GM19372 (cell line): Measurements from ENCODE around the gene TMEM181.
"Not testable (repeated sequence)": the region's sequence is repeated elsewhere in the genome, so short reads cannot be mapped to it uniquely, and the experiment has no call there.

Source experiments
- ATAC-seq: cut with Tn5 transposase; IDR thresholded peaks from one replicate; pipeline ENCODE4 v1.9.1; 2021; ENCODE audit warnings: mild to moderate bottlenecking, low read depth, moderate library complexity; ENCODE audit not compliant: unreplicated experiment

TMEM181 gene

DNA sequence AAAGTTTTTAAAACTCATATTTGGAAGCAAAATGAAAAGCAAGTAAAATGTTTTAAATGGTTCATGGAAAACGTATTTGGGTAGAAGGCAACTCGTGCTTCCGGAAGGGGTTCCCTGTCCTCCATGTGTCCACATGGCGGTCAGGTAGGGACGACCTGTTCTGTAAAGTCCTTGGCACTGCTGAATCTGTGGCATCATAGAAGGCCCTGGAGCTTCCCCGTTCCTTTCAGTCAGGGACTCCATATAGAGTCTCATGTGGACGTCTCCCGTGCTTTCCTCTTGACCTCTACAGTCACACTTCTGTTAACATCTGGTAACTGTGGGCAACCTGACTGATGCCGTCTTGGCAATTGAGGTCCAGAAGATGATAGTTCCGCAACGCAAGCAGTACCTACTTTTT, 73.2 kb downstream of the TMEM181 start:
- ATAC-seq, result no peak

DNA sequence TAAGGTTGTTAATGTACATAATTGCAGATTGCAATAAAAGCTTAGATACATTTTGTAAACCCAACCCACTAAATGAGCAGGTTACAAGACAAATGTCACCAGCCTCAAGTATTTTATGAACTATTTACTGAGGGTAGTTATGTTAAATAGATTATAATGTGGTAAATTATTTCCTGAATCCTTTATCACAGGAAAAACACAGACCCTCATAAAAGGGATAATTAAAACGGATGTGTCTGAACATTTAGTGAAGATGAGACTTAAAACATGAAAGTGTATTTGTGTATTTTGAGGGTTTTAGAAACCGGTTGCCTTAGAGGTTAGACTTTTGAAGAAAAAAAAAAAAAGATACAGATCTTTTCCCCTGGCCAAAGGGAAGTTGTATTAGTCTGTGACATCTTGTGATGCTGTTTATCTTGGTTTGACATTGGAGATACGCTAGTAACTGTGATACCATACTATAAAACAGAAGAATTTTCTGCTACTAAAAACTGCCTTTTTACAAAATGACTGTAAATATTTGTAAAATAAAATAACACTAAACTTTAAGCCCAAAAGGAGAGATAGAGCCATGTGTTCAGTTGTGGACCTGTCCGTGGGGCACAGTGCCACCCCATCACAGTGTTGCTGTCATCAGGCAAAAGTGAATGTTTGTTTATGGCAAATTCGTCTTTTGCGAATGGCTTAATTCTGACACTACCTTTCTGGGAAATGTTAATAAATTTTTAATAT, 75.0 kb downstream of the TMEM181 start:
- no peak for ATAC-seq

DNA sequence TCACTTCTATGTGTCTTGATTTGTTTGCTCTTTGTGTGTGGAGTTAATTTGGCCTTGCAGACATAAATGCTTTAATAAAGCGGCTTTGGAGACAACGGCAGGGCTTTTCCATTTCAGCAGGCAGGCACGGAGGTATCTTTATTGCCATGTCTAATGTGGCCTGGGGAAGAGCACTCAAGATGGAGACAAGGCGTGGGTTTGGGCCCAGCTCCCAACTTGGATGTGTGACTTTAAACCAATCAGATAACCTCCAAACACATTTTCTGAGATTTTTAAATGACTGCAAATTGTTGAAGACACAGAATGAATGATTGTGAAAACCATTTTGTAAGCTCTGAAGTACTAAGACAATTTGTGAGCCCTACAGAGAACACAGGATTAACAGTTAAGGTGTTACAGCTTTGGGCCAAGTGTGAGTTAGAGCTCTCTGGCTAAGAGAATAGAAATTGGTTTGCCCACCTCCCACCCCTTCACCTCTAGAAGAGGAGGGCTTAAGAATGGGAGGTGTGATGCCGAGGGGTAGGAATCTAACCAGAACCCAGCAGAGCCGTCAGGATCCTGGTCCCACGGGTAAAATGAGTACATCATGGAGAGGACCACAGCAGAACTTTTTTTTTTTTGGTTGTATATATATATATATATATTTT, 75.7 kb downstream of the TMEM181 start:
- ATAC-seq, result no peak

DNA sequence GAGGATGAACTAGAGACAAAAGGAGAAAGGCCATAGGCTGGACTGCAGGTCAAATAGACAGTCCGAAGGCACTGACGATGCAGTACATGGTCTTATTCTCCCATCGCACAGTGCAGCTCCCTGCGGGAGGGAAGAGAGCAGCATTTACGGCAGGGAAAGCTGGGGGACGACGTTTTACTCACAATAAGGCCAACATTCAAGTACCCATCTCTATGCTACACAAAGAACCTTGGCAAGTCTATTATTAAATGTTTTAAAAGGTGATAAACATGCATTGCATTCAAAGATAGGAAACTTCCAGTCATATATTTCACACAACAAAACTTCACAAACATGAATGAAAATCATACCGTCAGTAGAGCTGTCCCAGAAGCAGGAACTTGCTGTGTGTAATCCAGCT, 76.9 kb downstream of the TMEM181 start:
- ATAC-seq, result no peak

DNA sequence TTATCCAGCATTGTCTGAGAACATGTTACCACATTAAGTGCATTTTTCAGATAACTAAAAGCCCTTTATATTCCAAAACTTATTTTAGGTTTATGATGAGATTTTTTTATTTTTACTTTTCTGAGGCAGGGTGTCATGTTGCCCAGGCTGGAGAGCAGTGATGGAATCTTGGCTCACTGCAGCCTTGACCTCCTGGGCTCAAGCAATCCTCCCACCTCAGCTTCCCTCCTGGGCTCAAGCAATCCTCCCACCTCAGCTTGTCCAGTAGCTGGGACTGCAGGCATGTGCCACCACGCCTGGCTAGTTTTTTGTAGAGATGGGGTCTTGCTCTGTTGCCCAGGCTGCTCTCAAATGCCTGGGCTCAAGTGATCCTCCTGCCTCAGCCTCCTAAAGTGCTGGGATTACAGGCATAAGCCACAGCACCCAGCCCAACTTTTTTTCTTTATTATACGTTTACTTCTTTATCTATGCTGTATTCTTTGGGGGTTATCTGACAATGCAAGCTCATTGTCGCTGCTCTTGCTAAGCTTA, 78.5 kb downstream of the TMEM181 start:
- ATAC-seq, result no peak

DNA sequence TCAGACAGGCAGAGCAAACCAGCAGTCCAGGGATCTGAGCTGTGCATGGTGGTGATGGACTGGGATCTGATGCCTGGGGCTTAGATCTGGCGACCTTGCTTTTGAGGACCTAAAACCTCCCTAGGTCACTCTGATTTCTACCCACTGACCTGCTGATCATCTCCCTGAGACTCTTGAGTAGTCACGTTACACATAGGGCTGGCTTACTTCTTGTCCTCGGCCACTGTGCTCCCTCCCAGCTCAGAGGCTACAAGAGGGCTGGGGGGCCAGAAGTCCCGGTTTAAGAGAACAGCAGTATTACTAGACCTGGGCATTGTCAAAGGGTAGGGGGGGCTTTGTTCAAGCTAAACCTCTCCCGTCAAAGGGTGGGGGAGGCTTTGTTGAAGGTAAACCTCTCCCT, 79.2 kb downstream of the TMEM181 start:
- ATAC-seq, result no peak

DNA sequence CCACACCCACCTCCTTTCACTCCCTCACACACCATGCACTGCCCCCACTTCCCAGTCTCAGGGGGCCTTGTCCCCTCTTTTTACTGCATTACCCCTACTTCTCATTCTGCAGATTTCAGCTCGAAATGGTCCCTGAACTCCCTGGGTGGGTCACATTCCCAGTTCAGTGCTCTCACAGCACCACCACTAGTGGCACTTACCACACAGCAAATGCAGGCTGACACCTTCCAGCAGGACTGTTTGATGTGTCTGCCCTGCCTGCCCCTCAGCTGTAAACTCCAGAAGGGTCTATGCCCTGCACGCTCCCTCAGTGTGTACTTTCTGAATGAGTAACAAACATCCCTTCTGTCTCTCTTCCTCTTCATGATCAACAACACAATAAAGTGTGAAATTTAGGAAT, 80.6 kb downstream of the TMEM181 start:
- no peak for ATAC-seq

DNA sequence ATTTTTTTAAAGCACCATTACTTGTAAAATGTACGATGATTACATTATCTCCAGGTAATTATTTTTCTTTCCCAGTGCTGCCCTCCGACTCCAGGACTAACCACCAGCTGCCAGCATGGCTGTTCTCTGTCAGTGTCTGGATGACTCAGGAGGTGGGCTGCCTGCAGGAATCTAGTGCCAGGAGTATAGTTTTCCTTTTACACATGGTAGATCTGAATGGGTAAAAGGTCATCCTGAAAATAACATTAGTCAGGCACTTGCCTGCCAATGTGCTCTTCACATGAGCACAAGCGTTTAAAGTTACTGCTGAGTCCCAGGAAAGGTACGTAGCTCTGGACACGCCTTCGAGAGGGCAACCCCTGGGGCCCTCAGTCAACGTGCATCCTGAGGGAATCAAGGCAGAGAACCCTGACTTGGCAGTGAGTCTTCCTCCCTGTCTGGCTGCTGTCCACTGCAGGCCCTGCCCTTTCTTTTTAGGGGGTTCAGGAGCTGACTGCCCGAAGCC, 82.3 kb downstream of the TMEM181 start:
- ATAC-seq, result no peak

DNA sequence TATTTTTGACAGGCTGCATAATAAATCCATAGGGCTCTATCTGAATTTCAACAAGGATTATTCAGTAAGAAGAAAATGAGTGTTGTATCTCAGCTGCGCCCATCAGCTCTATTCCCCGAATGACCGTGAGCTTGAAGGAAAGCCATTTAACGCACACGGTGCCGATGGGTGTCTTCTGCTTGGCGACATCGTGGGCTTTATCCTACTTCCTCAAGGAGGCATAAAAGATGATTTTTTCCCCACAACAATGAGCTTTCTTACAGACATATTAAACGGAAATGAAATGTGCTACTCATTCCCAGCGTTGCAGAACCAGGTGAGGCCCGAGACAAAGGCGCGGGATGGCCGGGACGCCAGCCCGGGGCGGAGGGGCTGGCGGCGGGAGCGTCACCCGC, 83.9 kb downstream of the TMEM181 start:
- no peak for ATAC-seq

DNA sequence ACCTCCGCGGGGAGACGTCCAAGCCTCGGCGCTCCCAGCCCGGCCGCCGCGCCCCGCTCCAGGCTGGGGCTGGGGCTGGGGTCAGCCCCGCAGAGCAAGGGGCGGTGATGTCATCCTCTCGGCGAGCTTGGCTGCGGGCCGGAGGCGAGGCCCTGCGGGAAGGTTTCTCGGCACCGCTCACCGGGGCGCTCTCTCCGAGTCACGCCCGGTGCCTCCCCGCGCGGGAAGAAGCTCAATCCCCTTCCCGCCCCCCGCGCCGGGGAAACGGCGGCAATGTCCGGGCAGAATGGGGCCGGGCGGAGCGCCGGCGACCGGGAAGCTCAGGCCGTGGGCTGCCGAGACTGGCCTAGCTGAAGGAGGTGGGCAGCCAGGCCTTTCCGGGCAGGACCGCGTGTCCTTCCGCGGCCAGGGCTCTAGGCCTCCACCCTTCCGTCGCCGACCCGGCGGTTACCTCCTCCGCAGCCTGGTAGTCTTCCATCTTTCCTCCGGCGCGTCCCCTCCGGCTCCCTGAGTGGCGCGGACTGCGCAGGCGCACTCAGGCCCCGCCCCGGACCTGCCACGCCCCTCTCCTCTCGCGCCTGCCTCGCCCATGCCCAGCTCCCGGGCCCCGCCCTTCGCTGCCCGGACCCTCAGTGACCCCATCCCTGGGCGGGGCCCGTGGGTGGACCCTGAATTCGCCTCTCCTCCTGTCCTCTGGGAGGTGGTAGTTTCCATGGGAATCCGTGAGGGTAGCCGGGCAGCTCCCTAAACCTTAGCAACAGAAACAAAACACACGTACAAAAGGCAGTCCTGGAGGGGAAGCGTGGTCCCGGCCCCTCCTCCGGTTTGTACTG, 84.6 kb downstream of the TMEM181 start, which contains the start of gene DYNLT1:
TSS of gene DYNLT1 (minus strand) at position 513 of the 833 bp plus-strand sequence. CDS start at position 478, 35 bp downstream.
- ATAC-seq, result peak; percentile 70

DNA sequence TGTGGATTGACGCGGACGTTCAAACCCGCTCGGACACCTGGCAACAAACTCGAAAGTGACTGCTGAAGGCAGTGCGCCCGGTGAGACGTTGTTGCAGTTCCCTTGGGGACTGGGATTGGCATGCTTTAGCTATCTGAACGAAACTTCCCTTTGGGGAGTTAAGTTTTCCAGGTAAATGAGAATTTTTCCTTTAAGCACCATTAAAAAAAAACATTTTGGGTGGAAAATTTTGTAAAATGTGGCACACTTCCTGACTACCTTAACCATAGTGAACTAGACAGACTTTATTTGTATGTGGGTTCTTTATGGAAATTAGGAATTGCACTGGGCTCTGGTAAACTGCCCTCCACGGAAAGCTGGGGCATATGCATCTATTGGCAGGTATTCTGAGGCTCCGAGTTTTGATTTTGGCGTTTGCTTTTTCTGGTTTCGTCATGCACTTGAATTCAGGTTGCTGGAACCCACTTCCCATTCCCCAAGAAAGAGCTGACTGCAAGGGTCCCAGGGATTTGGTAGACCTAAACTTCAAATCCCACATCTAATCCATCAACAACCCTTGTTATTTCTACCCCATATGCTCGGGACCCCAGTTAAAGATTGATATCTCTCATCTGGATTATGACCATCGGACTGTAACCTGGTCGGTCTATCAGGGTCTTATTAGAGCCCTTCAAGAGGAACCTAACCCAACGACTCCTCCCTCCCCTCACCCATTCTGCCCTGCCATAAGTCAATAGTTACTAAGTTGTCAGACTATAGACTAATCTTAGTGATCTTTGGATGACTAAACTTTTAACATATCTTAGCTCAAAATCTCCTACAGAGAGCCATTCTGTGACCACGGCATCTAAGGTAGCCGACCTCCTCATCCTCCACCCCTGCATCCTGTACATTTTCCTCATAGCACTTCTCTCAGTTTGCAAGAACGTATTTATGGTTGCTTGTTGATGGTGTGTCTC, 85.5 kb downstream of the TMEM181 start:
- no peak for ATAC-seq

DNA sequence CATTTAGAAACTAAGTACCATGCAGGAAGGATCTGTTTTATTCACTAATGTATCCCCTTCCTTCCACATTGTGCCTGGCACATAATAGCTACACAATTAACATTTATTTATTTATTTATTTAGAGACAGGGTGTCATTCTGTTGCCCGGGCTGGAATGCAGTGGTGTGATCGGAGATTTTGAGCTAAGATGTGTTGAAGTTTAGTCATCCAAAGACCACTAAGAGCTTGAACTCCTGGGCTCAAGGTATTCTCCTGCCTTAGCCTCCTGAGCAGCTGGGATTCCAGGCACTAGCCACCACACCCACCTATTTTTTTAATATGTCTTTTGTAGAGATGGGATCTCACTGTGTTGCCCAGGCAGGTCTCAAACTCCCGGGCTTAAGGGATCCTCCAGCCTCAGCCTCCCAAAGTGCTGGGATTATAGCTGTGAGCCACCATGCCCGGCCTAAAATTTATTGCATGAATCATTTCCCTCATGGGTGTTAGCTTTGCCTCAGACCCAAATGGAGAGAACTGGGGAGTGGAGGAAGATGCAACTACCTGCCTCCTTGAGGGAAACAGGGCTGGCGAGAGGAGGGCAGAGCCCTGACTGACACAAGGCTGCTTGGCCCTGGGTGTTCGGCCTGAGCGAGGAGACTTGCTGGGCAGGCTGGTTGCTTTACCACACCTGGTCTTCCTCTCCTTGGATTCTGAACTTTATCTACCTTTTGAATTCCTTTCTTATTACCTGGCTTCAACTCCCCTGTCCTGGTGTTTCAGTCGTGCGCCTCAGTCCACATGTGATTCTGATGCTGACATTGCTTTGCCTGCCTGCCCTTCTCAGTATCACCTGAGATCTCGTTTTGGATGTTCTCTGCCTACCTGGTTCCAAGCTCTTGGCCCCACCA, 86.4 kb downstream of the TMEM181 start:
- no peak for ATAC-seq

DNA sequence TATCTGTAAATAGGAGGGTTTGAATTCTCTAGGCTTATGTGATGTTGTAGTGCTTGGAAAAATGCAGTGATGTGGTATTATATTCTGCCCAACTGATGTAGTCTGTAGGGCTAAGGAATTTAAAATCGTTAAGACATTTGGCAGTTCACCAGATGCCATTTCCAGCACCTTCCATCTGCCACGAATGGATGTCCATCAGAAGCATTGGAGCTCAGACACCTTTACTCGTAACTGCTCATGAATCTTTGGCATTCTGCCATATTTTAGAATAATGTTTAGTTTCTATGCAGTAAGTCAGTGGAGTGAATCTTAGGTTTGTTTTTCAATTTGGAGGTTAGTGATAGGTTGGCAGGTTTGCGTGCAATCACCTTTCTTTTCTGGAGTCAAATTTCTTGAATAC, 87.6 kb downstream of the TMEM181 start:
- ATAC-seq, result no peak

DNA sequence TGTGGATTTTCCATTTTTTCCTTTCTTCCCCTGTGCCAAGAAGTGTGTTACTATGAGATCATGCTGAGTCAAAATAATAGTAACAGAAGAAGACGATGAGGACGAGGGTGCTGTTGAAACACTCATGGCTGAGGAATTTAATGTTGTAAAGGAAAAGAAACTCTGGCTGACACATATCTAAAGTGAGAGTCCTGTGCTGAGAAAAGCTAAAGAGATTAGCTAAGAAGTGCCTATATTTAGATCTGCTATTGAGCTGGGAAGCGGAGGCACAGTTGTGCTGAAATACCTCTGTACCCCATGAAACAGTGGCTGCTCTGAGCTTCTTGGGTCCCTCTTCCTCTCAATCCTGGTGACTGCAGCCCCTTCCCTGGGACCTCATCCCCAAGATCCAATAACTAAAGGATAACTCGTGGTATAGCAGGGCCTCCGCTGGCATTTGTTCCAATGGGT, 88.8 kb downstream of the TMEM181 start:
- no peak for ATAC-seq

DNA sequence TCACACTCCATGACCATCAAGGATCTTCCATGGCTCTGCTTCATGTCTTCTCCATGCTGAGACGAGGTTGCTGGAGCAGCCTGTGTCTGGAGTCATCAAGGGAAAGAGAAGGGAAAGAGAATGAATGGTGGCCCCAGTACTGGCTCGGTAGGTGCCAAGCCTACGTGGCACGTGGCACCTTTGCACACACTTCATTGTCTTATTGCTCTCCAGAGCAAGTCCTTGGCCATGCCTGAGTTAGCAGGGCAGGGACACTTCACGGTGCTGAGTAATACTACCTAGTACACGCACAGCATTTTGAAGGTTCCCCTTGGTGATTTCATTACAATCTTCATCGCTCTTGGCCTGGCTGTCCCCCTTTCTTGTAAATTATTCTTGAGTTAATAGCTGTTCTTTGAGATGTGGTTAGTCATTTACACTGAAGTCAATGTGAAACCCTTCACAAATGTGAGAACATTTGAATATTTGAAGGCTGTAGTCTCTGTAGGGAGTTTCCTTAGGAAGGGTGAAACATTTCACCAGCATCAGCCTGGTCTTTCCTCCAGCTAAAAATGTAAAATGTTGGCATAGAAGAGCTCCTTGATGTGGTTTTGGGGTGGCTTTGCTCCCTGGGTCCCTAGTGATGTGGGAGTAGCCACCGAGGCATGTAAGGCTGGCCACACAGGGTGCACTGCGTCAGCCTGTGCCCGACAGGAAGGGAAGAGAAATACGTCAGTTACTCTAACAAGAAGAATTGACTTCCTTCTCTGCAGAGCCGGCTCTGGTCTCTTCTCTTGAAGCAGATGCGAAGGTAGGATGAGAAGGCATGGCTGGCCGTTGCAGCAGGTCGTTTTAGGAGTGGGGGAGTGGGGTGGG, 89.6 kb downstream of the TMEM181 start, which contains the start of gene SYTL3:
TSS of gene SYTL3 (plus strand) at position 766 of the 855 bp plus-strand sequence. CDS start 13,215 bp downstream, outside the sequence.
- ATAC-seq, result peak; percentile 46

DNA sequence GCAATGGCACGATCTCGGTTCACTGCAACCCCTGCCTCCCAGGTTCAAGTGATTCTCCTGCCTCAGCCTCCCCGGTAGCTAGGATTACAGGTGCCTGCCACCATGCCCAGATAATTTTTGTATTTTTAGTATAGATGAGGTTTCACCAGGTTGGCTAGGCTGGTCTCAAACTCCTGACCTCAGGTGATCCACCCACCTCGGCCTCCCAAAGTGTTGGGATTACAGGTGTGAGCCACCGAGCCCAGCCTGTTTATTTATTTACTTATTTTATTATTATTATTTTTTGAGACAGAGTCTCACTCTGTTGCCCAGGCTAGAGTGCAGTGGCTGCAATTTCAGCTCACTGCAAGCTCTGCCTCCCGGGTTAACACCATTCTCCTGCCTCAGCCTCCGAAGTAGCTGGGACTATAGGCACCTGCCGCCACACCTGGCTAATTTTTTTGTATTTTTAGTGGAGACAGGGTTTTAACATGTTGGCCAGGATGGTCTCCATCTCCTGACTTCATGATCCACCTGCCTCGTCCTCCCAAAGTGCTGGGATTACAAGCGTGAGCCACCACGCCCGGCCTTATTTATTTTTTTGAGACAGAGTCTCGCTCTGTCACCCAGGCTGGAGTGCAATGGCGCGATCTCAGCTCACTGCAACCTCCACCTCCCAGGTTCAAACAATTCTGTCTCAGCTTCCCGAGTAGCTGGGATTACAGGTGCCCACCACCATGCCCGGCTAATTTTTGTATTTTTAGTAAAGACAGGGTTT, 92.3 kb downstream of the TMEM181 start:
- not testable (repeated sequence) for ATAC-seq
